Effector memory CD4-positive, alpha-beta T cell (primary cell): ENCODE measurements around the gene MYO7B.

ENCODE experiments used
- DNase-seq, 3 donors: peaks; one replicate each; pipeline ENCODE4 v3.0.0-alpha.2; 2020
- H3K27ac ChIP-seq: 2 replicates; pipeline ENCODE4 v1.7.0; 2013; ENCODE audit warnings: mild to moderate bottlenecking, low read length, moderate library complexity; ENCODE audit not compliant: insufficient read depth, poor library complexity, severe bottlenecking
- H3K27me3 ChIP-seq: replicated peaks from 2 replicates; pipeline ENCODE4 v1.7.0; 2013; ENCODE audit warnings: mild to moderate bottlenecking, low read length; ENCODE audit not compliant: insufficient read depth, control insufficient read depth, poor library complexity, severe bottlenecking
- H3K36me3 ChIP-seq: 2 replicates; pipeline ENCODE4 v1.7.0; 2013; ENCODE audit warnings: mild to moderate bottlenecking, low read length, moderate library complexity; ENCODE audit not compliant: control insufficient read depth, insufficient read depth
- H3K4me1 ChIP-seq: 2 replicates; pipeline ENCODE4 v1.7.0; 2013; ENCODE audit warnings: low read length, mild to moderate bottlenecking; ENCODE audit not compliant: control insufficient read depth, insufficient read depth, poor library complexity, severe bottlenecking
- H3K4me3 ChIP-seq: 2 replicates; pipeline ENCODE4 v1.7.0; 2013; ENCODE audit warnings: low read length, low read depth, mild to moderate bottlenecking; ENCODE audit not compliant: insufficient read depth, poor library complexity, severe bottlenecking
- H3K9me3 ChIP-seq: 2 replicates; pipeline ENCODE4 v1.7.0; 2013; ENCODE audit warnings: mild to moderate bottlenecking, low read length, moderate library complexity; ENCODE audit not compliant: control insufficient read depth

MYO7B gene

GRCh38 chr2:127546797-127547196 is 11.3 kb downstream of the MYO7B start:
- H3K27ac ChIP-seq: no peak overlapping the region

GRCh38 chr2:127551221-127551930 is 15.9 kb downstream of the MYO7B start:
- Histone ChIP-seq H3K4me1 (no peaks in the 10 kb centered on the region), H3K36me3 (no peaks in the 10 kb centered on the region), H3K27ac (no peak overlapping the region), H3K4me3 (no peak overlapping the region), H3K27me3 (no peaks in the 10 kb centered on the region), H3K9me3 (no peaks in the 10 kb centered on the region)
- DNase-seq: no peak

More at GRCh38 chr2:127546797-127547196, 11.3 kb downstream of the MYO7B start:
- Histone ChIP-seq H3K36me3 (no peaks in the 10 kb centered on the region), H3K27me3 (no peaks in the 10 kb centered on the region), H3K9me3 (no peaks in the 10 kb centered on the region), H3K4me3 (no peak overlapping the region), H3K4me1 (no peaks in the 10 kb centered on the region)
- no peak for DNase-seq

- Histone ChIP-seq H3K4me1 (no peaks in the 10 kb centered on the region), H3K9me3 (no peaks in the 10 kb centered on the region), H3K27ac (no peak overlapping the region), H3K4me3 (no peak overlapping the region), H3K27me3 (no peaks in the 10 kb centered on the region), H3K36me3 (no peaks in the 10 kb centered on the region)
- DNase-seq: no peak
Observed at GRCh38 chr2:127552336-127552735, 16.9 kb downstream of the MYO7B start.

- Histone ChIP-seq H3K9me3 (no peaks in the 10 kb centered on the region), H3K27me3 (no peaks in the 10 kb centered on the region), H3K36me3 (no peaks in the 10 kb centered on the region), H3K4me1 (no peaks in the 10 kb centered on the region), H3K4me3 (no peak overlapping the region), H3K27ac (no peak overlapping the region)
- no peak for DNase-seq
Observed at GRCh38 chr2:127552846-127553245, 17.4 kb downstream of the MYO7B start.

- no peak overlapping the region for H3K4me3 ChIP-seq
- peaks cover 2% of the 10 kb centered on the region for H3K27me3 ChIP-seq
- no peaks in the 10 kb centered on the region for H3K4me1 ChIP-seq
- H3K27ac ChIP-seq: no peak overlapping the region
- no peaks in the 10 kb centered on the region for H3K9me3 ChIP-seq
- H3K36me3 ChIP-seq: no peaks in the 10 kb centered on the region
- no peak for DNase-seq
Observed at GRCh38 chr2:127558911-127559310, 23.4 kb downstream of the MYO7B start.

- Histone ChIP-seq H3K4me3 (no peak overlapping the region), H3K4me1 (no peaks in the 10 kb centered on the region), H3K9me3 (no peaks in the 10 kb centered on the region), H3K27me3 (peaks cover 2% of the 10 kb centered on the region), H3K36me3 (no peaks in the 10 kb centered on the region), H3K27ac (no peak overlapping the region)
- no peak for DNase-seq
Observed at GRCh38 chr2:127559454-127559853, 24.0 kb downstream of the MYO7B start.

GRCh38 chr2:127560201-127560930 is 24.9 kb downstream of the MYO7B start:
- Histone ChIP-seq H3K27me3 (peaks cover 2% of the 10 kb centered on the region), H3K9me3 (no peaks in the 10 kb centered on the region), H3K36me3 (no peaks in the 10 kb centered on the region), H3K27ac (no peak overlapping the region), H3K4me3 (no peak overlapping the region), H3K4me1 (no peaks in the 10 kb centered on the region)
- no peak for DNase-seq

- H3K36me3 ChIP-seq: no peaks in the 10 kb centered on the region
- no peak overlapping the region for H3K4me3 ChIP-seq
- peaks cover 2% of the 10 kb centered on the region for H3K27me3 ChIP-seq
- no peaks in the 10 kb centered on the region for H3K9me3 ChIP-seq
- no peaks in the 10 kb centered on the region for H3K4me1 ChIP-seq
- no peak overlapping the region for H3K27ac ChIP-seq
- DNase-seq: no peak
Observed at GRCh38 chr2:127560931-127561280, 25.4 kb downstream of the MYO7B start.

GRCh38 chr2:127561371-127561770 is 25.9 kb downstream of the MYO7B start:
- Histone ChIP-seq H3K36me3 (no peaks in the 10 kb centered on the region), H3K4me3 (no peak overlapping the region), H3K27ac (no peak overlapping the region), H3K27me3 (peaks cover 2% of the 10 kb centered on the region), H3K4me1 (no peaks in the 10 kb centered on the region), H3K9me3 (no peaks in the 10 kb centered on the region)
- DNase-seq: no peak

- Histone ChIP-seq H3K9me3 (no peaks in the 10 kb centered on the region), H3K36me3 (no peaks in the 10 kb centered on the region), H3K4me3 (no peak overlapping the region), H3K4me1 (no peaks in the 10 kb centered on the region), H3K27ac (no peak overlapping the region), H3K27me3 (peaks cover 2% of the 10 kb centered on the region)
- DNase-seq: no peak
Observed at GRCh38 chr2:127562936-127563335, 27.5 kb downstream of the MYO7B start.
